HG02588 (cell line): ENCODE results near the gene DLST.

Source experiments
- ATAC-seq: cut with Tn5 transposase; IDR thresholded peaks from one replicate; pipeline ENCODE4 v1.9.1; 2021; ENCODE audit warnings: mild to moderate bottlenecking, moderate library complexity; ENCODE audit not compliant: unreplicated experiment

DLST gene

GRCh38 chr14:74860899-74861733 lies 20.6 kb upstream of the DLST start:
- peak; percentile 50 for ATAC-seq

GRCh38 chr14:74861734-74862090 lies 20.0 kb upstream of the DLST start:
- no peak for ATAC-seq

- no peak for ATAC-seq
Measured at GRCh38 chr14:74863274-74863673, 18.4 kb upstream of the DLST start.

- ATAC-seq: no peak
Measured at GRCh38 chr14:74864198-74864597, 17.5 kb upstream of the DLST start.

- ATAC-seq: no peak
Measured at GRCh38 chr14:74865156-74865555, 16.6 kb upstream of the DLST start.

GRCh38 chr14:74866708-74867389 lies 14.9 kb upstream of the DLST start:
- ATAC-seq: no peak

GRCh38 chr14:74867673-74868072 lies 14.0 kb upstream of the DLST start:
- ATAC-seq: no peak

GRCh38 chr14:74868739-74869138 lies 13.0 kb upstream of the DLST start:
- no peak for ATAC-seq

- ATAC-seq: no peak
Measured at GRCh38 chr14:74871819-74872218, 9.9 kb upstream of the DLST start.

- no peak for ATAC-seq
Measured at GRCh38 chr14:74875204-74875603, 6.5 kb upstream of the DLST start.

- no peak for ATAC-seq
Measured at GRCh38 chr14:74875941-74876913, 5.5 kb upstream of the DLST start, which contains the start of gene PROX2. Gene PROX2, minus strand, starts transcription at chr14:74876145. Its CDS starts 12,311 bp downstream, at chr14:74863834.

GRCh38 chr14:74879427-74880182 lies 2.1 kb upstream of the DLST start:
- no peak for ATAC-seq

- peak; percentile 34 for ATAC-seq
Measured at GRCh38 chr14:74882103-74882920, 596 bp downstream of the DLST start.

- ATAC-seq: no peak
Measured at GRCh38 chr14:74886001-74886400, 4.3 kb downstream of the DLST start.

- ATAC-seq: no peak
Measured at GRCh38 chr14:74888164-74889158, 6.7 kb downstream of the DLST start.

GRCh38 chr14:74890262-74890661 lies 8.5 kb downstream of the DLST start:
- ATAC-seq: no peak

GRCh38 chr14:74891870-74892269 lies 10.2 kb downstream of the DLST start:
- ATAC-seq: no peak

- no peak for ATAC-seq
Measured at GRCh38 chr14:74892745-74893144, 11.0 kb downstream of the DLST start.
